Mucosa of descending colon (tissue), 3 donors: Measurements from ENCODE around the gene MROH2A. TPM values are rescaled to one million over a fixed set of nuclear protein-coding genes. Genes with fewer than 3 reads are reported as not detected.

Experiments used
- ATAC-seq: fragments of 200-7000 bp; cut with Tn5 transposase; one replicate; pipeline ENCODE4 v1.9.1; 2020; ENCODE audit warnings: mild to moderate bottlenecking, moderate library complexity
- DNase-seq, 3 donors: peaks; one replicate each; pipeline ENCODE4 v3.0.0-alpha.2; 2020
- H3K36me3 ChIP-seq: fragments of 200-600 bp; one replicate; pipeline ENCODE4 v1.8.0; 2021; ENCODE audit warnings: low read depth, mild to moderate bottlenecking
- H3K4me1 ChIP-seq: fragments of 200-600 bp; one replicate; pipeline ENCODE4 v1.8.0; 2021; ENCODE audit warnings: low read depth, mild to moderate bottlenecking
- H3K4me3 ChIP-seq: fragments of 200-600 bp; one replicate; pipeline ENCODE4 v1.8.0; 2021; ENCODE audit warnings: mild to moderate bottlenecking
- H3K9me3 ChIP-seq: fragments of 200-600 bp; one replicate; pipeline ENCODE4 v1.8.0; 2021; ENCODE audit warnings: mild to moderate bottlenecking
- intact Hi-C, 2 donors: fragments of 100-400 bp; cut with DNase I in 1 of 2; cut with micrococcal nuclease in 1 of 2; formaldehyde crosslinking; loops; one replicate each; pipeline versions ENCODE4 v1.11.0 to v1.11.1; 2022; cut with DNase I, micrococcal nuclease
- total RNA-seq, 3 donors: library from RNA; stranded (reverse); fragmentation: NEBNext Ultra II Directional in 2 of 3; extraction: Animal tissue kit (Norgen Biotek cat#: 25700) in 2 of 3; gene quantifications; one replicate each; pipeline versions ENCODE4 v1.2.1 to v1.2.4, GENCODE V29; 2021 to 2023
- TF ChIP-seq, protein P1 (sequence below): fragments of 200-600 bp; IDR thresholded peaks from one replicate; pipeline ENCODE4 v1.8.0; 2022; ENCODE audit warnings: antibody characterized with exemption, mild to moderate bottlenecking
- donor health status: DM: no; HTN: no; CAD: no; lungs with moderate emphysema.
- donor health status: DM: no; HTN: no; CAD: no.
- donor health status: DM: no; HTN: yes; CAD: no.

MROH2A gene
- total RNA-seq, 3 donors from 2014 or later: 0.20 TPM; not detected in 2

DNA sequence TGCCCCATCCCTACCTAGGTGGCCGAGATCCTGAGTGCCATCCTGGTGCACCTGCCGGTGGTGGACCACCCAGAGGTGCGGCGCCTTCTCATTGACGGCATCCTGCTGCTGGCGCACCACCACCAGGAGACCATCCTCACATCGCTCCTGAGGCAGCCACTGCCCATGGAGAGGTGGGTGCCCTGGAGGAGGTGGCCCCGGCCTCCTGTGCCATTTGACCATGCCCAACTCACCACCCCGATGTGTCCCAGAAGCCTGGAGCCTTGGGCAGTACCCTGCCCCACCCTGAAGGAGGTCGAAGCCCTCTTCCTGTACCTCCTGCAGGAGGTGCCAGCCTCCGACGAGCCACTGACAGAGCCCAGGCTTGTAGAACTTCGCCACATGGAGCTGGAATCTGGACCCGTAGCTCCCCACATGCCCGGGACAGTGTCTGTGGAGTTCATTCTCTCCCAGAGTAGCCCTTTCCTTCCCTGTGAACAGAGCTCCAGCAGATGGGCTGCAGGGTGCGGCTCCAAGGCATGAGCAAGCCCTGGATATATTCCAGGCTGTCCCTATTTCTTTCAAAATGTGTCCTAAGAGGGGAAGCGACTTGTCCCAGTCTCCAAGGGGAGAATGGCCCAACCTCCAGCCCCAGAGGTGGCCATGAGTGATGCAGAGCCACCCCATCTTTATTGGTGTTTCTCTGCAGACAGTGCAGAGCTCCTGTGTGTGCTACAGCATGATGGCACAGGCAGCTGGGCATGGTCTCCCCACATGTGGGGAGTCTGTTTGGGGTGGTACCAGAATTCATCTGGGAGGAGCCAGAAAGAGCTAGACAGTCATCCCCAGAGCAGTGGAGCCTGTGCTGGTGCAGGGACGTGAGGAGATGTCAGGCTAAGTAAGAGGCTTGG, 42.0 kb downstream of the MROH2A start:
- TF ChIP-seq, protein P1, sequence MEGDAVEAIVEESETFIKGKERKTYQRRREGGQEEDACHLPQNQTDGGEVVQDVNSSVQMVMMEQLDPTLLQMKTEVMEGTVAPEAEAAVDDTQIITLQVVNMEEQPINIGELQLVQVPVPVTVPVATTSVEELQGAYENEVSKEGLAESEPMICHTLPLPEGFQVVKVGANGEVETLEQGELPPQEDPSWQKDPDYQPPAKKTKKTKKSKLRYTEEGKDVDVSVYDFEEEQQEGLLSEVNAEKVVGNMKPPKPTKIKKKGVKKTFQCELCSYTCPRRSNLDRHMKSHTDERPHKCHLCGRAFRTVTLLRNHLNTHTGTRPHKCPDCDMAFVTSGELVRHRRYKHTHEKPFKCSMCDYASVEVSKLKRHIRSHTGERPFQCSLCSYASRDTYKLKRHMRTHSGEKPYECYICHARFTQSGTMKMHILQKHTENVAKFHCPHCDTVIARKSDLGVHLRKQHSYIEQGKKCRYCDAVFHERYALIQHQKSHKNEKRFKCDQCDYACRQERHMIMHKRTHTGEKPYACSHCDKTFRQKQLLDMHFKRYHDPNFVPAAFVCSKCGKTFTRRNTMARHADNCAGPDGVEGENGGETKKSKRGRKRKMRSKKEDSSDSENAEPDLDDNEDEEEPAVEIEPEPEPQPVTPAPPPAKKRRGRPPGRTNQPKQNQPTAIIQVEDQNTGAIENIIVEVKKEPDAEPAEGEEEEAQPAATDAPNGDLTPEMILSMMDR: no peak
- H3K4me1 ChIP-seq: no peaks in the 10 kb centered on the region
- no peaks in the 10 kb centered on the region for H3K9me3 ChIP-seq
- DNase-seq (no peak), ATAC-seq (no peak)
- intact Hi-C loops: no loop called here
- no peaks in the 10 kb centered on the region for H3K36me3 ChIP-seq
- no peak overlapping the region for H3K4me3 ChIP-seq

DNA sequence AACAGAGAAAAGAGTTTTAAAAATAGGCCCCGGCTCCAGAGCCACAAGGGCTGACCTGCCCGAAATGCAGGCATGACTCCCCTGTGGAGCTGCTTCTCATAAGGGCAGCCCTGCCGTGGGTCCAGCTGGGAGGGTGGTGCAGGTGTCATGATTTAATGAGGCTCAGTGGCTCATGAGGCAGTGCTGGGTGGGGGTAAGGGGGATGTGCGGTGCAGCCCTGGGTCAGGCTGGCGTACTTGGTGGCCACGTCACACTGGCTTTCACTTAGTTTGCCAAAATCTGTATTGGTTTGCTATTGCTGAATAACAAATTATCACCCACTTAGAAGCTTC, 42.6 kb downstream of the MROH2A start:
- Histone ChIP-seq H3K4me3 (no peak overlapping the region), H3K36me3 (no peaks in the 10 kb centered on the region), H3K4me1 (no peaks in the 10 kb centered on the region), H3K9me3 (no peaks in the 10 kb centered on the region)
- DNase-seq: no peak
- intact Hi-C loops: no loop called here
- TF ChIP-seq, protein P1: no peak
- ATAC-seq: no peak

DNA sequence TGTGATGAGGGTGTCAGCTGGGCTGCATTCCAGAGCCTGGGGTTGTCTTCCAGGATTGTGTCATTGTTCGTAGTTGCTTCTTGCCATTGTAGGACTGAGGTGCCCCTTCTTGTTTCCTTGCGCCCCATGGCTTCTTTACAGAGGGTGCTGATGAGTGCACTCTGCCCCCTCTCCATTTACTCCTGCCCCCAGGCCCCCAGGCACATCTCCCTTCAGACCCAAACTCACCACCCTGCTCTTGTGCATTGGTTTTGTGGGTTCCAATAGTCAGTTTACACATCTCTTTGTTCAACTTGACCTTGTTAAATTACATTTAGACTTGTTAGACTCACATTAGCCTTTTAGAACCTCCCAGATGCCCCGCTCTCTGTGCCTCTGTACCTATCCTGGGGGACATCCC, 43.1 kb downstream of the MROH2A start:
- DNase-seq: no peak

DNA sequence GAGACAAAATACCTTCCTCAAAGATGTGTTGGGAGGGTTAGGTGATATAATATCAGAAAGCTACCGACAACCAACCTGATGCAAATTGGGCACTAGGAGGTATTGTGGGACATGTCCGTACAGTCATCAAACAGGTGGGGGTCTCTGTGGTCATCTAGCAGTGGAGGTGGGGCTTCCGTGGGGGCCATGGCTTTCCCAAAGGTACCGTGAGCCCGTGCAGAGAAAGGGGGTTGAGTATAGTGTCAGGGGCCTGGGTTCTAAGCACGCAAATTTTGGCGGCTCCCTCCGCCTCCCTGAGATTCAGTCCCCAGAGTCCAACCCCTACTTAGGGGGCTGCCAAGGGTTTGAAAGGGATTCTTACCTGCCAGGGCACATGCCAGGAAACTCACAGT, 43.6 kb downstream of the MROH2A start:
- intact Hi-C loops: no loop called here
- H3K4me1 ChIP-seq: no peaks in the 10 kb centered on the region
- H3K9me3 ChIP-seq: no peaks in the 10 kb centered on the region
- no peak for ATAC-seq
- no peak for DNase-seq
- H3K4me3 ChIP-seq: no peak overlapping the region
- TF ChIP-seq, protein P1: no peak
- H3K36me3 ChIP-seq: no peaks in the 10 kb centered on the region

More for the DNA sequence above, 43.1 kb downstream of the MROH2A start:
- no peaks in the 10 kb centered on the region for H3K9me3 ChIP-seq
- H3K4me1 ChIP-seq: no peaks in the 10 kb centered on the region
- no peaks in the 10 kb centered on the region for H3K36me3 ChIP-seq
- intact Hi-C loops: no loop called here
- H3K4me3 ChIP-seq: no peak overlapping the region
- TF ChIP-seq, protein P1: no peak
- ATAC-seq: no peak

DNA sequence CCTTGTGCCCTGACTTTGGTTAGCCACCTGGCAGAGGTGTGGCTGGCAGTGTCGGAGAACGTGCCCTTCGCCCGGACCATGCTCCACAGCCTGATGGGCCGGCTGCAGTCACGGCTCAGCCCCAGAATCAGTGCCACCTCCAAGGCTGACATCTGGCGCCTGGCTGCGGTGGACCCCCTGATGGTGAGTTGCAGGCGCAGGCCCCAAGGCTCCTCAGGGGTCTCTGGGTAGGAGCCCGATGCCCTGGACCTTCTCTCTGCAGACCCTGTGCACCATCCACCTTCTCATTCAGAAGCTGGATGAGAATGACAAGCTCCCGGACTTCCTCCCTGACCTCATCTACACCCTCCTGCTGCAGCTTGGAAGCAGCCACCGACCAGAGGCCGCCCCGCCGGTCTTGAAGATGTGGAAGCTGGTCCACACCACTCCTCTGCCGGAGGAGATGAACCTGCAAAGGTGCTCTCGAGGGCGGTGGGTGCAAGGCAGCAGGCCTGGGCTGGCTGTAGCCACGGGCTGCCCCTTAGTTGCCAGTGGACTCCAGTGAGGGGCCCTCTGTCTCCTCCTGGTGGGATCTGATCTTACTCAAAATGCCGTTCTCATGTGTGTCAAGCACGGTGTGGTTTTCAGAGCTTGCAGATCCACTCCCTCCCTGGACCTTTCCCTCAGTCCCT, 44.1 kb downstream of the MROH2A start:
- no peaks in the 10 kb centered on the region for H3K9me3 ChIP-seq
- ATAC-seq (no peak), DNase-seq (no peak)
- no peaks in the 10 kb centered on the region for H3K4me1 ChIP-seq
- TF ChIP-seq, protein P1: no peak
- no peaks in the 10 kb centered on the region for H3K36me3 ChIP-seq
- no peak overlapping the region for H3K4me3 ChIP-seq
- intact Hi-C loops: no loop called here
